Keratinocyte (primary cell): Measurements from ENCODE around the gene HDAC9. TPM values are rescaled to one million over a fixed set of nuclear protein-coding genes. Genes with fewer than 3 reads are reported as not detected.

Experiments used
- DNase-seq: peaks from one replicate; pipeline ENCODE4 v3.0.0-alpha.2; 2011; ENCODE audit warnings: low read depth, missing footprints, low spot score
- FAIRE-seq: peaks from 2 replicates; lab custom pipeline; 2011; peaks lifted over from hg19 to GRCh38; lab: Jason Lieb, UNC
- H2AFZ ChIP-seq: 2 replicates; pipeline ENCODE4 v1.6.0; 2012; ENCODE audit warnings: low read length, control low read depth, inconsistent platforms; ENCODE audit not compliant: control insufficient read depth
- H3K27ac ChIP-seq: 2 replicates; pipeline ENCODE4 v1.5.1; 2011; ENCODE audit warnings: low read length; ENCODE audit not compliant: control insufficient read depth, insufficient read depth
- H3K27me3 ChIP-seq: 3 replicates; pipeline ENCODE4 v1.6.0; 2011; ENCODE audit warnings: low read length; ENCODE audit not compliant: control insufficient read depth, insufficient read depth; ENCODE audit errors: extremely low read depth
- H3K36me3 ChIP-seq, 2 experiments: 2 replicates in 1 of 2; 3 replicates in 1 of 2; pipeline ENCODE4 v1.5.1; 2011; ENCODE audit warnings: low read length in 2 of 2, mild to moderate bottlenecking in 1 of 2; ENCODE audit not compliant: control insufficient read depth in 2 of 2, insufficient read depth in 2 of 2; ENCODE audit errors: extremely low read depth in 1 of 2
- H3K4me1 ChIP-seq: 3 replicates; pipeline ENCODE4 v1.5.1; 2011; ENCODE audit warnings: low read length; ENCODE audit not compliant: control insufficient read depth, insufficient read depth; ENCODE audit errors: extremely low read depth
- H3K4me2 ChIP-seq: 3 replicates; pipeline ENCODE4 v1.6.0; 2011; ENCODE audit warnings: low read depth, low read length; ENCODE audit not compliant: control insufficient read depth, insufficient read depth; ENCODE audit errors: extremely low read depth
- H3K4me3 ChIP-seq, 3 experiments: fragments of 200-600 bp in 1 of 3; sonication (generic) in 1 of 3; 2 replicates in 2 of 3; 3 replicates in 1 of 3; pipeline ENCODE4 v1.5.1; 2011 to 2016; ENCODE audit warnings: low read length in 3 of 3, mild to moderate bottlenecking in 3 of 3, control low read depth in 2 of 3, inconsistent platforms in 1 of 3, low read depth in 1 of 3, mixed read lengths in 1 of 3, mixed run types in 1 of 3, moderate library complexity in 1 of 3; ENCODE audit not compliant: control insufficient read depth in 2 of 3, insufficient read depth in 2 of 3; ENCODE audit errors: extremely low read depth in 1 of 3
- H3K79me2 ChIP-seq: 2 replicates; pipeline ENCODE4 v1.6.0; 2012; ENCODE audit warnings: low read length; ENCODE audit not compliant: control insufficient read depth, insufficient read depth
- H3K9ac ChIP-seq: 3 replicates; pipeline ENCODE4 v1.6.0; 2011; ENCODE audit warnings: low read length; ENCODE audit not compliant: control insufficient read depth, insufficient read depth; ENCODE audit errors: extremely low read depth
- H3K9me1 ChIP-seq: 3 replicates; pipeline ENCODE4 v1.6.0; 2011; ENCODE audit warnings: low read length; ENCODE audit not compliant: control insufficient read depth, insufficient read depth; ENCODE audit errors: extremely low read depth
- H3K9me3 ChIP-seq: 2 replicates; pipeline ENCODE4 v1.5.1; 2012; ENCODE audit warnings: low read depth, low read length; ENCODE audit not compliant: control insufficient read depth
- H4K20me1 ChIP-seq: 3 replicates; pipeline ENCODE4 v1.6.0; 2011; ENCODE audit warnings: low read length; ENCODE audit not compliant: control insufficient read depth, insufficient read depth; ENCODE audit errors: extremely low read depth
- CTCF ChIP-seq, 3 experiments: IDR thresholded peaks in 1 of 3; conservative IDR thresholded peaks in 1 of 3; optimal IDR thresholded peaks in 1 of 3; 2 replicates in 2 of 3; 3 replicates in 1 of 3; pipeline versions ENCODE3 to v1.5.1; 2011; ENCODE audit warnings: low read length in 3 of 3, mild to moderate bottlenecking in 3 of 3, moderate library complexity in 2 of 3, control low read depth in 1 of 3, inconsistent platforms in 1 of 3; ENCODE audit not compliant: insufficient read depth in 2 of 3; ENCODE audit errors: extremely low read depth in 1 of 3
- EZH2 ChIP-seq: IDR thresholded peaks from one replicate; pipeline ENCODE4 v1.6.1; 2012; ENCODE audit warnings: inconsistent platforms, mild to moderate bottlenecking, low read length, moderate library complexity
- dilution Hi-C: fragments of 300-500 bp; cut with MboI; formaldehyde crosslinking; loops from one replicate; pipeline ENCODE4 v1.7.0; 2020; ENCODE audit warnings: low sequenced_read_pairs; ENCODE audit not compliant: extremely low pct_ligation_motif_present
- polyA plus RNA-seq, 5 experiments: library from polyadenylated mRNA; depleted of rRNA in 3 of 5; stranded (reverse) in 3 of 5; stranded (forward) in 1 of 5; unstranded in 1 of 5; fragments of >200 nt; gene quantifications; 1 replicate in 1 of 5; 2 replicates in 3 of 5; 3 replicates in 1 of 5; pipeline versions ENCODE4 v1.2.1 to v1.2.3, GENCODE V29; 2011 to 2012; ENCODE audit warnings: missing spikeins in 2 of 5, low read depth in 1 of 5, low replicate concordance in 1 of 5

The HDAC9 gene
- polyA plus RNA-seq, 1 donor (not counting 4 experiments of a cell fraction or from before 2014, with no cell fraction given) = 24.6 TPM

DNA sequence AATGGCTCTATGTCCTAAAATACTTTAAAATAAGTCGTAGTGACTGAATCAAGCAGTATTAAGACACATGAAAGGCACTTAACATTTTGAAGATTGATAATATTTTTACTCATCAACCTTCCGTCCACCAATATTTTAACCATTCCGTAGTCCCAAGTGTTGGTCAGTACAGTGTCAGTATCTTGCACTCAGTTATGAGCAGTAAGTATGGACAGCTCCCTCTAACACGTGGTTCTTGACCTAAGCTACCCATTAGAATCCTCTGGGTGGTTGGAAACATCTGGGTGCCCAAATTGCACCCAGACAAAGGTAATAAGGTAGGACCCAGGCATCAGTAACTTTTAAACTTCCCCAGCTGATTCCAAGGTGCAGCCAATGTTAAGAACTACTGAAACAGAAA, 260.2 kb downstream of the HDAC9 start:
- H4K20me1 ChIP-seq = no peaks in the 10 kb centered on the region
- dilution Hi-C loops = no loop called here
- H3K9me1 ChIP-seq = no peaks in the 10 kb centered on the region
- no peaks in the 10 kb centered on the region for H3K79me2 ChIP-seq
- FAIRE-seq = no peak
- no peaks in the 10 kb centered on the region for H3K4me1 ChIP-seq
- no peak overlapping the region for H3K4me2 ChIP-seq
- H3K9ac ChIP-seq = no peak overlapping the region
- no peaks in the 10 kb centered on the region for H3K9me3 ChIP-seq
- H3K27ac ChIP-seq = no peak overlapping the region
- DNase-seq = no peak
- H3K4me3 ChIP-seq = no peak overlapping the region
- TF ChIP-seq EZH2 (no peak), CTCF (optimal IDR thresholded peaks at IDR 0.05 in 1 of 3, IDR thresholded peaks at IDR 0.05 in 1 of 3, conservative IDR thresholded peaks at IDR 0.05 in 1 of 3; ENCODE audit: extremely low read depth in 1 of 3, insufficient read depth in 2 of 3, low read length in 3 of 3) (no peak)
- no peak overlapping the region for H2AFZ ChIP-seq
- no peaks in the 10 kb centered on the region for H3K36me3 ChIP-seq
- no peaks in the 10 kb centered on the region for H3K27me3 ChIP-seq

DNA sequence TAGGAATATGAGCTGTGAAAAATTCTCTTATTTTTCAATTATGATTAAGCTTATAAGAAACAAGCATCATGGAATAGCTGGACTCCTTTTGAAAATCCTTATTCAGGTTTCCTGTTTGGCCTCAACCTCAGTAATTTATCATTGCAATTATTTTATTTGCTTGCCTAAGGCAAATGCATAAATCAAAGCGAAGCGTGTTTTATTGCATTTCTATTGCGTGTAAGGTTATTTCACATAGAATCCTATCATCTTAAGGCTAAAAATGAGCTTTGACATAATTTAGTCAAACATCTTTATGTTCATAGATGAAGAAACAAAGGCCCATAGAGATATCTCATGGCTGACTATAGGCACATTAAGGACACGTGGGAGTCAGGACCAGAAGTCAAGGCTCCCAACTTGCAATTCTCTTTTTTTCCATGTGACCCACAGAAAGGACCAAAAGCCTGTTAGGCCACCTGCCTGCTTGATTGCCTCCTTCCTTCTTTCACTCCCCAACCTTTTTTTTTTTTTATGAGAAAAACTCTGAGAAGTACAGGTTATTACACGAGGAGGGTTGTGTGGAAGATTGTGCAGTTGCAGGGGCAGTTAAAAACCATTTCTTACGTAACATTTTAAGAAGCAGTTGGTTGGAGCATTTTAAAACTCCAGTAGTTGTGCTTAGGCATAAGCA, 261.0 kb downstream of the HDAC9 start:
- Histone ChIP-seq H3K4me1 (no peaks in the 10 kb centered on the region), H3K4me3 (no peak overlapping the region), H4K20me1 (no peaks in the 10 kb centered on the region), H3K9me1 (no peaks in the 10 kb centered on the region), H3K36me3 (no peaks in the 10 kb centered on the region), H3K27me3 (no peaks in the 10 kb centered on the region), H2AFZ (no peak overlapping the region), H3K79me2 (no peaks in the 10 kb centered on the region), H3K27ac (no peak overlapping the region), H3K4me2 (no peak overlapping the region), H3K9ac (no peak overlapping the region), H3K9me3 (no peaks in the 10 kb centered on the region)
- DNase-seq (no peak), FAIRE-seq (no peak)
- no peak for TF ChIP-seq CTCF (optimal IDR thresholded peaks at IDR 0.05 in 1 of 3, IDR thresholded peaks at IDR 0.05 in 1 of 3, conservative IDR thresholded peaks at IDR 0.05 in 1 of 3; ENCODE audit: extremely low read depth in 1 of 3, insufficient read depth in 2 of 3, low read length in 3 of 3)
- no peak for TF ChIP-seq EZH2
- dilution Hi-C loops = no loop called here
